Peyer's patch (tissue), 4 donors: Measurements from ENCODE around the gene DNAH12. TPM values are rescaled to one million over a fixed set of nuclear protein-coding genes. Genes with fewer than 3 reads are reported as not detected.
"Not testable (repeated sequence)": the region's sequence is repeated elsewhere in the genome, so short reads cannot be mapped to it uniquely, and the experiment has no call there.

Experiments
- DNase-seq, 3 donors: peaks; one replicate each; pipeline ENCODE4 v3.0.0-alpha.2; 2017 to 2019
- H3K27ac ChIP-seq, 4 donors: fragments of 200-600 bp; sonication (generic); one replicate each; pipeline ENCODE4 v1.5.1; 2016 to 2019
- H3K27me3 ChIP-seq, 2 donors: fragments of 200-600 bp; sonication (generic); one replicate each; pipeline ENCODE4 v1.5.1; 2019
- H3K36me3 ChIP-seq, 3 donors: fragments of 200-600 bp; sonication (generic); one replicate each; pipeline ENCODE4 v1.5.1; 2016 to 2019
- H3K4me1 ChIP-seq, 4 donors: fragments of 200-600 bp; sonication (generic); one replicate each; pipeline ENCODE4 v1.5.1; 2016 to 2019
- H3K4me3 ChIP-seq, 4 donors: fragments of 200-600 bp; sonication (generic); 1 replicate in 3 of 4; 2 replicates in 1 of 4; pipeline ENCODE4 v1.5.1; 2016 to 2019; ENCODE audit warnings: mild to moderate bottlenecking in 1 of 4
- H3K9me3 ChIP-seq, 4 donors: fragments of 200-600 bp; sonication (generic); one replicate each; pipeline ENCODE4 v1.5.1; 2016 to 2019; ENCODE audit warnings: mild to moderate bottlenecking in 1 of 4
- POLR2A ChIP-seq, 2 donors: fragments of 450-650 bp; IDR thresholded peaks; one replicate each; pipeline ENCODE4 v1.5.1; 2017; ENCODE audit warnings: antibody characterized with exemption in 2 of 2, mild to moderate bottlenecking in 2 of 2, moderate library complexity in 2 of 2
- total RNA-seq, 4 donors: library from RNA; depleted of rRNA; stranded (reverse); fragments of >200 nt; gene quantifications; one replicate each; pipeline ENCODE4 v1.1.0, GENCODE V29; 2016
- TF ChIP-seq, protein P1 (sequence below), 6 experiments: fragments of 450-650 bp in 4 of 6; fragments of 200-600 bp in 2 of 6; sonication (generic) in 1 of 6; IDR thresholded peaks; one replicate each; pipeline ENCODE4 v1.5.1; 2017 to 2019; ENCODE audit warnings: antibody characterized with exemption in 6 of 6, mild to moderate bottlenecking in 3 of 6, moderate library complexity in 1 of 6

The DNAH12 gene
- total RNA-seq, 4 donors from 2014 or later: 0.13 to 0.35 TPM; not detected in 2

DNA sequence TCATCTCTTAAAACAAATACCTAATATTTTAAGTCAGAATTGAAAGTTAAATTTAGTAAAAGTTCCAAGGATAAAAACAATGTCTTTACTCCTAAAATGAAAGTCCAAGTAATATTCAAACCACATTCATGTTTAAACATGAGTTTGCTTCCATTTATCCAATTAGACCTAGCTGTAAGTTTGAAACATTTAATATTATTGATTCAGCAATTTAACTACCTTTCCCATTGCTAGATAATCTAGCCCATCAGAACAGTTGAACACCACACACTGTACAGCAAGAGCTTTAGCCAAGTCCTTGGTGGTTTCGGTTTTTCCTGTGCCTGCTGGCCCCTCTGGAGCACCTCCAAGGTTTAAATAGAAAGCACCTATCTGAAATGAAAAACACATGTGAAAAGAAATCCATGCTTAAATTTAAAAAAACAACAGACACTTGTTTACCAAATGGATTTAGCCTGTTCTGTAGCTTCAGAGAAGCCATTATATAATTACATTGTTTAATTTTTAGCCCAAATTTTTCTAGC lies 97.8 kb downstream of the DNAH12 start:
- no peak for TF ChIP-seq POLR2A (IDR thresholded peaks at IDR 0.05)
- TF ChIP-seq, protein P1, sequence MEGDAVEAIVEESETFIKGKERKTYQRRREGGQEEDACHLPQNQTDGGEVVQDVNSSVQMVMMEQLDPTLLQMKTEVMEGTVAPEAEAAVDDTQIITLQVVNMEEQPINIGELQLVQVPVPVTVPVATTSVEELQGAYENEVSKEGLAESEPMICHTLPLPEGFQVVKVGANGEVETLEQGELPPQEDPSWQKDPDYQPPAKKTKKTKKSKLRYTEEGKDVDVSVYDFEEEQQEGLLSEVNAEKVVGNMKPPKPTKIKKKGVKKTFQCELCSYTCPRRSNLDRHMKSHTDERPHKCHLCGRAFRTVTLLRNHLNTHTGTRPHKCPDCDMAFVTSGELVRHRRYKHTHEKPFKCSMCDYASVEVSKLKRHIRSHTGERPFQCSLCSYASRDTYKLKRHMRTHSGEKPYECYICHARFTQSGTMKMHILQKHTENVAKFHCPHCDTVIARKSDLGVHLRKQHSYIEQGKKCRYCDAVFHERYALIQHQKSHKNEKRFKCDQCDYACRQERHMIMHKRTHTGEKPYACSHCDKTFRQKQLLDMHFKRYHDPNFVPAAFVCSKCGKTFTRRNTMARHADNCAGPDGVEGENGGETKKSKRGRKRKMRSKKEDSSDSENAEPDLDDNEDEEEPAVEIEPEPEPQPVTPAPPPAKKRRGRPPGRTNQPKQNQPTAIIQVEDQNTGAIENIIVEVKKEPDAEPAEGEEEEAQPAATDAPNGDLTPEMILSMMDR (IDR thresholded peaks at IDR 0.05): no peak
- no peaks in the 10 kb centered on the region for H3K36me3 ChIP-seq
- H3K9me3 ChIP-seq: no peaks in the 10 kb centered on the region
- H3K27ac ChIP-seq: no peak overlapping the region
- H3K4me1 ChIP-seq: peaks cover 0 to 11% (median 0%) of the 10 kb centered on the region in 4 donors
- H3K27me3 ChIP-seq: no peaks in the 10 kb centered on the region
- DNase-seq: no peak
- no peak overlapping the region for H3K4me3 ChIP-seq

DNA sequence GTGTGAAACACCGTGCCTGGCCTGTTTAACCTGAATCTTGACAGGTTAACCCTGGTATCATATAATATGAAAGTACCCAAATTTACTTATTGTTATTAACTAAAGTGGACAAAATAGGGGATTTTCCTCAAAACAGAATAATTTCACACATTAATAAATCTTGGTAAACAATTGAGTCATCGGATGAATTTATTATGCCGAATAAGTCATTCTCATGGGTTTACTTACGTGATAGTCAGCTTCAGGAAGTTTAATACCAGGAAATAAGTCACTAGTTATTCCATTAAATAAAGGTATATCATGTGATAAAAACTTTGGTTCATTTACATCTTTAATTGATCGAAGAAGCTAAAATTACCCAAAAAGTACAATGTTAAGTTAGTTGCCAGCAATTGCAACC lies 99.7 kb downstream of the DNAH12 start:
- no peaks in the 10 kb centered on the region for H3K27me3 ChIP-seq
- no peaks in the 10 kb centered on the region for H3K36me3 ChIP-seq
- no peaks in the 10 kb centered on the region for H3K4me1 ChIP-seq
- DNase-seq: no peak
- TF ChIP-seq, protein P1 (IDR thresholded peaks at IDR 0.05): no peak
- no peak for TF ChIP-seq POLR2A (IDR thresholded peaks at IDR 0.05)
- no peaks in the 10 kb centered on the region for H3K9me3 ChIP-seq
- peak overlapping the region in 1 of 4 donors; percentile 57 for H3K27ac ChIP-seq
- no peak overlapping the region for H3K4me3 ChIP-seq

DNA sequence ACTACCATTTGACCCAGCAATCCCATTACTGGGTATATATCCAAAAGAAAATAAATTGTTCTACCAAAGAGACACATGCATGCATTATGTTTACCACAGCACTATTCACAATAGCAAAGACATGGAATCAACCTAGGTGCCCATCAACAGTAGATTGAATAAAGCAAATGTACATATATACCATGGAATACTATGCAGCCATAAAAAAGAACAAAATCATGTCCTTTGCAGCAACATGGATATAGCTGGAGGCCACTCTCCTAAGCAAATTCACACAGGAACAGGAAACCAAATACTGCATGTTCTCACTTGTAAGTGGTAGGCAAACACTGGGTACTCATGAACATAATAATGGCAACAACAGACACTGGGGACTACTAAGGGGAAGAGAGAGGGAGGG lies 104.0 kb downstream of the DNAH12 start:
- not testable (repeated sequence) for H3K9me3 ChIP-seq, H3K27ac ChIP-seq, H3K36me3 ChIP-seq, H3K27me3 ChIP-seq, H3K4me1 ChIP-seq, DNase-seq, H3K4me3 ChIP-seq

DNA sequence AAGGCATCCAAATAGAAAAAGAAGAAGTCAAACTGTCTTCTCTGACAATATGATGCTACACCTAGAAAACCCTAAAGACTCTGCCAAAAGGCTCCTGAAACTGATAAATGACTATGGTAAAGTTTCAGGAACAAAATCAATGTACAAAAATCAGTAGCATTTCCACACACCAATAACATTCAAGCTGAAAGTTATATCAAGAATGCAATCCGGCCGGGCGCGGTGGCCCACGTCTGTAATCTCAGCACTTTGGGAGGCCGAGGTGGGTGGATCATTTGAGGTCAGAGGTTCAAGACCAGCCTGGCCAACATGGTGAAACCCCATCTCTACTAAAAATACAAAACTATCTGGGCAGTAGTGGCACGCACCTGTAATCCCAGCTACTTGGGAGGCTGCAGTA lies 105.7 kb downstream of the DNAH12 start:
- not testable (repeated sequence) for H3K9me3 ChIP-seq, H3K36me3 ChIP-seq, H3K4me3 ChIP-seq, H3K27ac ChIP-seq, DNase-seq, H3K27me3 ChIP-seq, H3K4me1 ChIP-seq

DNA sequence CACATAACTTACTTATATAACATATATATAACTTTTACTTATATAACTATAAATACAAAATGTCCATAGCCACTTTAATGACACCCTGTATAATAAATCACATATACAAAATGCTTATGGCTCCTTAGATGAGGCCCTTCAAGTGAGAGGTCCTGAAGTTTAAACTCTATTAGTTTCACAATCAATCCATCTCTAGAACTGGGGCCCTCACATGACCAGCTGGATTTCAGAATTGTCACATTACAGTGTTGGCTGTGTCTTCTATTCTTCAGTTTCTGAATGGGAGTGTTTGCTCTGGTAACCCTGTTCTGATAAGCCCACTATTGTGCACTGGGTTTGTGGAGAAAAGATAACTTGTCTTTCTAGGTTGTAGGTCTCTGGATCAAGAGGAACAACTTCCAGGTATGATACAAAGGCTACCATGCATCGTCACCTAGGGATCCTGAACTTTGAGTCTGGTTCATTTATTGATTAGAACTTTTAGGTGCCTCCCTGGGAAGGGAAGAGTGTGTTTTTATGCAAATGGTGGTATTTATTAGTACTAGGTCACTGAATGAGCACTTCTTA lies 107.9 kb downstream of the DNAH12 start:
- no peak overlapping the region for H3K27ac ChIP-seq
- TF ChIP-seq POLR2A (IDR thresholded peaks at IDR 0.05): no peak
- TF ChIP-seq, protein P1 (IDR thresholded peaks at IDR 0.05): no peak
- DNase-seq: no peak

DNA sequence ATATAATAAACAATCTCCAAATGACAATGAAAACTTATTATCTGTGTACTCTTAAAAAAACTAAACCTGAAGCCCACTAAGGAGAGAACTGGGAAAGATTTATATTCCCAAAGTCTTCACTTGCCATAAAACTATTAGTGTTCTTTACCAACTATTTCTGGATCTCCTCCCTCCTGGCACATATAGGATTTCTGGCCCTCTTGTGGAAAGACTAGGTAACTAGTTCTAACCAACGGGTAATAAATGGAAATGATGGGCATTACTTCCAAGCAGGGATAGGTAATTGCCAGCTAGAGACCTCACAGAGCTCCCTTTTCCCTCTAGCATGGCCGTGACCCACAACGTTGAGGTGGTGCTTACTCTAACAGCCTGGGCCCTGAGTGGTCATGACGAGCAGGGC lies 110.1 kb downstream of the DNAH12 start:
- no peak for DNase-seq
- Histone ChIP-seq H3K4me3 (no peak overlapping the region), H3K27ac (no peak overlapping the region), H3K36me3 (no peaks in the 10 kb centered on the region), H3K9me3 (no peaks in the 10 kb centered on the region), H3K4me1 (no peaks in the 10 kb centered on the region), H3K27me3 (no peaks in the 10 kb centered on the region)
- TF ChIP-seq POLR2A (IDR thresholded peaks at IDR 0.05): no peak
- TF ChIP-seq, protein P1 (IDR thresholded peaks at IDR 0.05): peak in 4 of 6 experiments; percentile 9 to 68 (median 65)

More for the DNA sequence above, 107.9 kb downstream of the DNAH12 start:
- Histone ChIP-seq H3K4me1 (no peaks in the 10 kb centered on the region), H3K9me3 (no peaks in the 10 kb centered on the region), H3K36me3 (no peaks in the 10 kb centered on the region), H3K4me3 (no peak overlapping the region), H3K27me3 (no peaks in the 10 kb centered on the region)

DNA sequence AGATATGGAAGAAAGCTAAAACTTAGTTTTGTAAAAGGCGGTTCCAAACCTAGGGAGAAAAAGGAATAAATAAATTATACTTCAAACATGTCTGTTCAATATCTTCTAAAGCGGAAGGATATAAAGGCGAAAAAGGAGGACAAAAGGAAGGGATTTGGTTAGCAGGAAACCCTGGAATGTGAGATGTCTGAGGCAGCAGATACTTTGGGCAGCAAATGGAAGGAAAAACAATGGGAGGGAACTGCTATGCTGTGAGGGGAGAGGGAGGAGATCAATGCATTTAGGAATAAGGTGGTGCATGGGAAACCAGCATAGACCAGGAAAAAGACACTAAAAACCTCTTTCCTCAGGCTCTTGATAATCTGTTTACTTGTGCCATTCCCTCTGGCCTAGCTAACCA lies 120.8 kb downstream of the DNAH12 start:
- no peak for DNase-seq

More for the DNA sequence above, 120.8 kb downstream of the DNAH12 start:
- Histone ChIP-seq H3K27me3 (no peaks in the 10 kb centered on the region), H3K36me3 (no peaks in the 10 kb centered on the region), H3K9me3 (no peaks in the 10 kb centered on the region), H3K27ac (no peak overlapping the region), H3K4me3 (no peak overlapping the region), H3K4me1 (no peaks in the 10 kb centered on the region)
- TF ChIP-seq, protein P1 (IDR thresholded peaks at IDR 0.05): no peak
- TF ChIP-seq POLR2A (IDR thresholded peaks at IDR 0.05): no peak
